ENCODE data around the gene MYZAP. TPM values are rescaled to one million over a fixed set of nuclear protein-coding genes. Genes with fewer than 3 reads are reported as not detected.

MYZAP gene
- polyA plus RNA-seq, 1 donor (not counting 4 experiments of a cell fraction or from before 2014, with no cell fraction given), result 1.8 TPM

- Histone ChIP-seq H3K9me1 (ENCODE audit: control insufficient read depth, extremely low read depth, insufficient read depth, low read length) (no peaks in the 10 kb centered on the region), H3K9ac (ENCODE audit: control insufficient read depth, extremely low read depth, insufficient read depth, low read length) (no peak overlapping the region), H3K4me1 (ENCODE audit: control insufficient read depth, extremely low read depth, insufficient read depth, low read length) (peaks cover 18% of the 10 kb centered on the region), H3K27me3 (ENCODE audit: control insufficient read depth, extremely low read depth, insufficient read depth, low read length) (no peaks in the 10 kb centered on the region), H4K20me1 (ENCODE audit: control insufficient read depth, extremely low read depth, insufficient read depth, low read length) (no peaks in the 10 kb centered on the region), H2AFZ (ENCODE audit: control insufficient read depth, low read length) (peak overlapping the region; percentile 62), H3K79me2 (ENCODE audit: control insufficient read depth, insufficient read depth, low read length) (no peaks in the 10 kb centered on the region), H3K4me2 (ENCODE audit: control insufficient read depth, extremely low read depth, insufficient read depth, low read depth, low read length) (peak overlapping the region; percentile 39), H3K27ac (ENCODE audit: control insufficient read depth, insufficient read depth, low read length) (no peak overlapping the region), H3K36me3 (ENCODE audit: control insufficient read depth in 2 of 2, extremely low read depth in 1 of 2, insufficient read depth in 2 of 2, low read length in 2 of 2) (no peaks in the 10 kb centered on the region), H3K9me3 (ENCODE audit: control insufficient read depth, low read depth, low read length) (no peaks in the 10 kb centered on the region), H3K4me3 (ENCODE audit: control insufficient read depth in 2 of 3, extremely low read depth in 1 of 3, insufficient read depth in 2 of 3, low read depth in 1 of 3, low read length in 3 of 3) (no peak overlapping the region)
- TF ChIP-seq CTCF (optimal IDR thresholded peaks at IDR 0.05 in 1 of 3, IDR thresholded peaks at IDR 0.05 in 1 of 3, conservative IDR thresholded peaks at IDR 0.05 in 1 of 3; ENCODE audit: extremely low read depth in 1 of 3, insufficient read depth in 2 of 3, low read length in 3 of 3) (no peak), EZH2 (IDR thresholded peaks at IDR 0.05; ENCODE audit: low read length) (no peak)
- dilution Hi-C loops (cut with MboI; ENCODE audit: extremely low pct_ligation_motif_present, low sequenced_read_pairs), result no loop called here
- FAIRE-seq (peak; percentile 68), DNase-seq (ENCODE audit: low read depth, low spot score) (no peak)
Measured at GRCh38 chr15:57680021-57680420, 88.3 kb downstream of the MYZAP start.

GRCh38 chr15:57681011-57681410 lies 89.3 kb downstream of the MYZAP start:
- dilution Hi-C loops (cut with MboI; ENCODE audit: extremely low pct_ligation_motif_present, low sequenced_read_pairs), result no loop called here
- no peak overlapping the region for H3K27ac ChIP-seq (ENCODE audit: control insufficient read depth, insufficient read depth, low read length)
- no peaks in the 10 kb centered on the region for H4K20me1 ChIP-seq (ENCODE audit: control insufficient read depth, extremely low read depth, insufficient read depth, low read length)
- H3K9me1 ChIP-seq (ENCODE audit: control insufficient read depth, extremely low read depth, insufficient read depth, low read length), result no peaks in the 10 kb centered on the region
- no peaks in the 10 kb centered on the region for H3K79me2 ChIP-seq (ENCODE audit: control insufficient read depth, insufficient read depth, low read length)
- no peak overlapping the region for H3K9ac ChIP-seq (ENCODE audit: control insufficient read depth, extremely low read depth, insufficient read depth, low read length)
- no peak overlapping the region for H2AFZ ChIP-seq (ENCODE audit: control insufficient read depth, low read length)
- H3K27me3 ChIP-seq (ENCODE audit: control insufficient read depth, extremely low read depth, insufficient read depth, low read length), result no peaks in the 10 kb centered on the region
- no peaks in the 10 kb centered on the region for H3K36me3 ChIP-seq (ENCODE audit: control insufficient read depth in 2 of 2, extremely low read depth in 1 of 2, insufficient read depth in 2 of 2, low read length in 2 of 2)
- no peaks in the 10 kb centered on the region for H3K9me3 ChIP-seq (ENCODE audit: control insufficient read depth, low read depth, low read length)
- peaks cover 11% of the 10 kb centered on the region for H3K4me1 ChIP-seq (ENCODE audit: control insufficient read depth, extremely low read depth, insufficient read depth, low read length)
- no peak for TF ChIP-seq EZH2 (IDR thresholded peaks at IDR 0.05; ENCODE audit: low read length)
- no peak for TF ChIP-seq CTCF (optimal IDR thresholded peaks at IDR 0.05 in 1 of 3, IDR thresholded peaks at IDR 0.05 in 1 of 3, conservative IDR thresholded peaks at IDR 0.05 in 1 of 3; ENCODE audit: extremely low read depth in 1 of 3, insufficient read depth in 2 of 3, low read length in 3 of 3)
- DNase-seq (ENCODE audit: low read depth, low spot score), result no peak
- no peak overlapping the region for H3K4me3 ChIP-seq (ENCODE audit: control insufficient read depth in 2 of 3, extremely low read depth in 1 of 3, insufficient read depth in 2 of 3, low read depth in 1 of 3, low read length in 3 of 3)
- no peak overlapping the region for H3K4me2 ChIP-seq (ENCODE audit: control insufficient read depth, extremely low read depth, insufficient read depth, low read depth, low read length)
- no peak for FAIRE-seq
